ENCODE measurements around the gene STRIP1. TPM values are rescaled to one million over a fixed set of nuclear protein-coding genes. Genes with fewer than 3 reads are reported as not detected.
A peak's percentile ranks its signal among the peaks of the same experiment; 100 is the strongest.

The STRIP1 gene
- total and polyA plus RNA-seq, 2 of the 8 experiments (the other 6 are each of a cell fraction or from before 2014, with no cell fraction given) = 21.3 to 45.6 TPM

- TF ChIP-seq E2F6 (IDR thresholded peaks at IDR 0.05) (no peak), KDM1A (IDR thresholded peaks at IDR 0.05; ENCODE audit: borderline replicate concordance, low read length) (peak; percentile 64; the same call in 1 of the 2 replicates), SP1 (IDR thresholded peaks at IDR 0.05; ENCODE audit: low read depth, low read length) (no peak), CREB1 (IDR thresholded peaks at IDR 0.05) (no peak), TAF7 (optimal IDR thresholded peaks at IDR 0.05; ENCODE audit: borderline replicate concordance, low read depth, low read length) (no peak), EZH2 (IDR thresholded peaks at IDR 0.05; ENCODE audit: low read depth, low read length, severe bottlenecking) (peak; percentile 100), POU5F1 (IDR thresholded peaks at IDR 0.05; ENCODE audit: low read depth, low read length) (no peak), RNF2 (IDR thresholded peaks at IDR 0.05; ENCODE audit: borderline replicate concordance, low read depth, low read length, missing control alignments, poor library complexity, severe bottlenecking) (peak; percentile 93)
Measured at GRCh38 chr1:110069404-110070281, 35.2 kb downstream of the STRIP1 start (continued).
